Measurements from ENCODE around the gene VPS37B.

DNA sequence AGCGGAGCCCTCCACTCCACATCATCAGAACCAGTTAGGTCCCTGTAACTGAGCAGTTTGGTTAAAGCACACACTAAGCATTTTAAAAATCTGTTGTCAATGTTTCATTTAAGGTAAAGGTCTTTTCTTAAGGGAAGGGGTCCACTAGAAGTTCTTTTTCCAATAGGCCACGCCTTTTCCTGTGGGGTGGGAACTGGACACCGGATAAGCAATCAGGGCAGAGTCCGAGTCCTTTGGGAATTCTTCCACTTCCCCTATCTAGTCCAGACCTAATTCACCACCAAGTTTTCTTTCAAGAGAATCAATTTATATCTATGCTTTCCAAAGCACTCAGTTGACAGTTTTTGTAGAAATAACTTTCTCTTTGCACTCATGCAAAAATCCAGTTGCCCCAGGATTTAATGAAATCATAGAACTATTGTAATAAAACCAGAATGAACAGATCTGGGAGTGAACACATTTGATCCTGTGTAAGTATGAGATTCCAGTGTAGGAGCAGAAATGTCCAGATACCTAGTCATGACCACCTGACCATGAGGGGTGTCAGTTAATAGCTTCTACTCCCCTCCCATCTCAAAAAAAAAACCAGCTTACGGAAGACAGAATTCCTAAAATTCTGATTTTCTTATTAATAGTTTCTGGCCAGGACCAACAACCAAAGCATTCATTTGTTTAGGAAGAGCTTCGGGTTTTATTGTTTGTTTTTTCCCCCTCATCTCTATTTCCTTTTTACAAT lies 11.7 kb downstream of the VPS37B start:
- TF ChIP-seq, protein P1, sequence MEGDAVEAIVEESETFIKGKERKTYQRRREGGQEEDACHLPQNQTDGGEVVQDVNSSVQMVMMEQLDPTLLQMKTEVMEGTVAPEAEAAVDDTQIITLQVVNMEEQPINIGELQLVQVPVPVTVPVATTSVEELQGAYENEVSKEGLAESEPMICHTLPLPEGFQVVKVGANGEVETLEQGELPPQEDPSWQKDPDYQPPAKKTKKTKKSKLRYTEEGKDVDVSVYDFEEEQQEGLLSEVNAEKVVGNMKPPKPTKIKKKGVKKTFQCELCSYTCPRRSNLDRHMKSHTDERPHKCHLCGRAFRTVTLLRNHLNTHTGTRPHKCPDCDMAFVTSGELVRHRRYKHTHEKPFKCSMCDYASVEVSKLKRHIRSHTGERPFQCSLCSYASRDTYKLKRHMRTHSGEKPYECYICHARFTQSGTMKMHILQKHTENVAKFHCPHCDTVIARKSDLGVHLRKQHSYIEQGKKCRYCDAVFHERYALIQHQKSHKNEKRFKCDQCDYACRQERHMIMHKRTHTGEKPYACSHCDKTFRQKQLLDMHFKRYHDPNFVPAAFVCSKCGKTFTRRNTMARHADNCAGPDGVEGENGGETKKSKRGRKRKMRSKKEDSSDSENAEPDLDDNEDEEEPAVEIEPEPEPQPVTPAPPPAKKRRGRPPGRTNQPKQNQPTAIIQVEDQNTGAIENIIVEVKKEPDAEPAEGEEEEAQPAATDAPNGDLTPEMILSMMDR (IDR thresholded peaks at IDR 0.05) = no peak
- no peak for TF ChIP-seq POLR2A (IDR thresholded peaks at IDR 0.05)
